Activated CD8-positive, alpha-beta memory T cell treated with anti-CD3 and anti-CD28 coated beads for 36 hours (primary cell): ENCODE measurements around the gene SLC33A1. TPM values are rescaled to one million over a fixed set of nuclear protein-coding genes. Genes with fewer than 3 reads are reported as not detected.
"Not testable (repeated sequence)": the region's sequence is repeated elsewhere in the genome, so short reads cannot be mapped to it uniquely, and the experiment has no call there.

Experiments
- CTCF ChIA-PET: fragments of 350-600 bp; sonication (Branson Sonifier 250); formaldehyde crosslinking; loops from one replicate; lab custom pipeline; 2021; ENCODE audit warnings: antibody characterized with exemption; lab: Charles Lee
- POLR2A ChIA-PET: fragments of 350-600 bp; sonication (Branson Sonifier 250); formaldehyde crosslinking; loops from one replicate; lab custom pipeline; 2021; ENCODE audit warnings: antibody characterized with exemption; lab: Charles Lee
- total RNA-seq, 2 experiments: library from RNA; stranded (reverse); gene quantifications; one replicate each; pipeline ENCODE4 v1.2.3, GENCODE V29; 2021

The SLC33A1 gene
- total RNA-seq: 10 to 100 TPM; 21.0 to 22.1 TPM

DNA sequence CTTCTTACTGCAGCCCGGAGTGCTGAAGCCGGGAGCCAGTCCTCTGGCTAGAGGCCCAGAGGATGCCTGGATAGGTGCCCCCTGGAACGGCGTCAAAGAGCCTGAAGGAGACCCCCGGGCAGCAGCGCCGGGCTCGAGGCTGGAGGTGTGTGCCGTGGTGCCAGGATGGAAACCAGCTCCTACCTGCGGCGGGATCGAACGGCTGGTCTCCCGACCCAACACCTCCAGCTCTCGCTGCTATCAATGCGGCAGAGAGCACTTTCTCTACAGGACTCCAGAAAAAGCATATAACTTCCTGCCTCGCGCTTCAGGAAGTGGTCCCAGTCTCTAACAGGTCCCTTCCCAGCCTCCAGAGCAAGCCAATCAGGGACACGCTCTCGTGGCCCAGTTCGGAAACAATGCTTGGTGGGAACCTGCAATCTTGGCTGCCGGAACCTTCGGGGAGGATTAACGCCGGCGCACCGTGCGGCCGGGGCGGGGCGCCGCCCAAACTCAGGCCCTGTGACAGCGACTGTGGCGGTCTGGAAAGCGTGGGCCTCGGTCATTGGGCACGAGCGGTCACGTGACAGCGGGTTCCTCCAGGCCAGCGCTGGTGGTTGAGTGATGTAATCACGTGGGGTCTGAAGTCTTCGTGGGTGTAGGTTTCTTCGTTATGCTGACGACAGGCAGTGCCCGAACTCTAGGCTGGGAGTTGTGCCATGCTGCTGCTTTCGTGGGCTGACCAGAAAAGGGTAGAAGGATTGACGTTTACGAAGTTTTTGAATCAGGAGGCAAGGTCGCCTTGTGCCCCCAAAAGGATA, at the start of gene SLC33A1:
Gene SLC33A1, minus strand, starts transcription at position 287 of the 800 bp plus-strand sequence. CDS start 430 bp downstream, outside the sequence.
- POLR2A ChIA-PET: interaction anchor here (1.2 to 3.0 kb wide), 4 partner anchors 8 to 49 kb away, joined by 3 to 22 read pairs (median 12); partner anchors contain the start of genes C3orf33 and GMPS
- CTCF ChIA-PET: interaction anchor here (1.7 to 2.1 kb wide), 3 partner anchors 11 to 49 kb away, joined by 4 to 13 read pairs (median 9); partner anchors contain the start of gene C3orf33

DNA sequence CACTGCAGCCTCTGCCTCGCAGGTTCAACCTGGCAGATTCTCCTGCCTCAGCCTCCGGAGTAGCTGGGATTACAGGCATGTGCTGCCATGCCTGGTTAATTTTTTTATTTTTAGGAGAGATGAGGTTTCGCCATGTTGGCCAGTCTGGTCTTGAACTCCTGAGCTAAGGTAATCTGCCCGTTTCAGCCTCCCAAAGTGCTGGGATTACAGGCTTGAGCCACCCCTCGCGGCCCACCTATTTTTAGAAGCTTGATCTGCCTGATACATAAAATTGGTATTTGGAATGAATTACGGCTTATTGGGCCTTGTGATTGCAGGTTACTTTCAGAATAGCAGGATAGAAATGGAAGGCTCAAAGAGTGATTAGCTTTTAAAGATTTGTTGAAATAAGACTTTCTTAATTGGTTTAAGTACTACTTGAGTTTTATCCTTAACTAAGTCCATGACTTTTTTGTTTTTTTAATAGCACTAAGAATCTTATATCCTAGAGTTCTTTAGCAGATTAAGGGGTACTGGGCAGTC, 41.2 kb upstream of the SLC33A1 start:
- CTCF ChIA-PET: interaction anchor here (1.0 kb wide), 1 partner anchor 99 kb away, joined by 3 read pairs; no protein-coding TSS in a partner anchor
- POLR2A ChIA-PET: interaction anchor here (1.4 kb wide), 1 partner anchor 42 kb away, joined by 3 read pairs; no protein-coding TSS in a partner anchor

DNA sequence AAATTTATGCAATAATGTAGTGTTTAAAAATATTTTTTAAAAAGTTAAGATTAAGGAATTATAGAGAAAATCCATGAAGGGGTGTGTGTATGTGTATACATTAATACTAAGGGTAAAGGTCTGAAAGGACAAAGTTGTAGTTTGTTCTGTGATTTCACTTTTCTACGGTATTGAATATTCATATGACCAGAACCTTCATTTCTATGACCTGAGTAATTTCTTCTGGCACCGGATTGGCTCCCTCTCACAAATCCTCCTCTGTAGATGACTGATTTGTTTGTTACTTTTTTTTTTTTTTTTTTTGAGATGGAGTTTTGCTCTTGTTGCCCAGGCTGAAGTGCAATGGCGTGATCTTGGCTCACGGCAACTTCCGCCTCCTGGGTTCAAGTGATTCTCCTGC, 37.1 kb upstream of the SLC33A1 start:
- POLR2A ChIA-PET: no interaction called here
- CTCF ChIA-PET: no interaction called here

DNA sequence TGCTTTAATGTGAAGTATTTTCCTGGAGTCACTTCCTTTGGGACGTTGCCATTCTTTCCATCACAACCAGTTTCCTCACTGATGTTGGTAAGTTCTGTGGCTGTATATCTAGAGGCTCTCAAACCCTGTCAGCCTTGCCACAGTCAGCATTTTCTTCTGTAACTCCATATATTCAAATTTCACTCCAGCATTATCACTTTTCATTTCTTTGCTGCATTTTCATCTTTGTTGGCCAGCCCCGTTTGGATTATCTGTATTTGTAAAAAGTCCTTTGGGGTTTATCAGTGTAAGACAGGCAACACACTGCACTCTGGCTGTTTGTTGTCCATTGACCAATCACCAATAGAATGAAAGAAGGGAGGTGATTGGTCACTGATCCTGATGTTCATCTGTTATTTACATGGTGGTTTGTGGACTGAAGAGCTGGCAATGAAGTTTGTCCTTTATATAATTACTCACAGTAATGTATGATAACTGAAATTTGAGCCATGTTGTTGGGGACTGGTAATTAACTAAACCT, 36.5 kb upstream of the SLC33A1 start:
- POLR2A ChIA-PET: no interaction called here
- CTCF ChIA-PET: no interaction called here

DNA sequence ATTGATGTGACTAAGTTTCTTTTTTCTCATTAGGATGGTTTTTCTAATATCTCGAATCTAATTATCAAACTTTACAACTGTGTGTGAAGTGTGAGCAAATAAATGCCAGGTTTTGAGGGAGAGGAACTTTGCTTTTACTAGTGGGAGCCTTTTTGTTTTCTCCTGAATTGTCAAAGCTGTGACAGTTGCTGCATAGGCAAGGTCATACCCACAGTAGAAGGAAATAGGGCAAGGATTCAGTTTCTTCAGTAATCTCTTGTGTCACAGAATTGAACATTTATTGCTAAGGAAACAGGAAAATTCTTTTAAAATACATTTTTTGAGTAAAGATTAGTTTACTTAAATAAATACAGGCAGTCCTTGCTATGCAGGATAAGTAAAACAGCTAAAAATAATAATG, 35.7 kb upstream of the SLC33A1 start:
- CTCF ChIA-PET: no interaction called here

DNA sequence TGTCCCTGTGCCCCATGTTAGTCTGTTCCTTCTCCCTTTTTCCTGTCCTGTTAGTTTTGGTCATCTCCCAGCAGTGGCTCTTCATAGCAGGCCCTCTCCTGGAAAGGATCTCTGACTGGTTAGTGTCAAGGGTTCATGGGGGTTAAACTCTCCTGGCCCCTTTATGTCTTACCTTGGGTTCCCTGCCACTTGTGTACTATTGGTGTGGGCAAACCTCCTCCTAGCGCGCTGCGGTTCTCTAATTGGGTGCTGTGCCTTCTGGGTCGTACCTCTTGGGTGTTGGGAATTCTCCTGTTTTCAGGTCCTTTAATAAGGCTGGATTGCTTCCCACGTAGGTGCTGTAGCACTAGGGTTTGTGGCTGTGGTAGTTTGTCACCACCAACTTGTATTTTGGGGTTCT, 35.0 kb upstream of the SLC33A1 start:
- CTCF ChIA-PET: interaction anchor here (1.1 kb wide), 1 partner anchor 83 kb away, joined by 3 read pairs; the partner anchor contains the start of gene C3orf33
- POLR2A ChIA-PET: no interaction called here

More for the DNA sequence above, 35.7 kb upstream of the SLC33A1 start:
- POLR2A ChIA-PET: no interaction called here

DNA sequence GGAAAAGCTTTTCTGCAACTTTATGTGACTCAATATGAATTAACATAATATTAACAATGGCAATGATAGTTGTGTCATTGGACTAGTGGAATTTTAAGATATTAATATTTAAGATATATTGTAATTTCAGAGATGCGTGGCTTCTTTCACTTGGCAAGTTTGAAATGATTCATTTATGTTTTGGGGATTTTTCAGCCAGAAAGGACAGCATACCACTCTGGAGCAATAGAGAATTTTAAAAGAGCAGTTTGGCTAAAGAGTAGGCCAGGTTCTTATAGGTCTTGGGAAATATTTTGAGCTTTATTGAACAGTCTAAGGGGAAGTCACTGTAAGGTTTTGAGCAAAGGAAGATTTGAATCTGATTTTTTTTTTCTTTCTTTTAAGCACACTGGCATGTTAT, 32.7 kb upstream of the SLC33A1 start:
- POLR2A ChIA-PET: no interaction called here
- CTCF ChIA-PET: no interaction called here

DNA sequence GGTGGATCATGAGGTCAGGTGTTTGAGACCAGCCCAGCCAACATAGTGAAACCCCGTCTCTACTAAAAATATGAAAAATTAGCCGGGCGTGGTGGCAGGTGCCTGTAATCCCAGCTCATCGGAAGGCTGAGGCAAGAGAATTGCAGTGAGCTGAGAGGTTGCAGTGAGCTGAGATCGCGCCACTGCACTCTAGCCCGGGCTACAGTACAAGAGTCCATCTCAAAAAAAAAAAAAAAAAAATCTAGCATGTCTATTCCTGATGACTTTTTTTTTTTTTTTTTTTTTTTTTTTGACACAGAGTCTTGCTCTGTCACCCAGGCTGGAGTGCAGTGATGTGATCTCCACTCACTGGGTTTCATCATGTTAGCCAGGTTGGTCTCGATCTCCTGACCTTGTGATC, 32.1 kb upstream of the SLC33A1 start:
- POLR2A ChIA-PET, CTCF ChIA-PET: not testable (repeated sequence)

DNA sequence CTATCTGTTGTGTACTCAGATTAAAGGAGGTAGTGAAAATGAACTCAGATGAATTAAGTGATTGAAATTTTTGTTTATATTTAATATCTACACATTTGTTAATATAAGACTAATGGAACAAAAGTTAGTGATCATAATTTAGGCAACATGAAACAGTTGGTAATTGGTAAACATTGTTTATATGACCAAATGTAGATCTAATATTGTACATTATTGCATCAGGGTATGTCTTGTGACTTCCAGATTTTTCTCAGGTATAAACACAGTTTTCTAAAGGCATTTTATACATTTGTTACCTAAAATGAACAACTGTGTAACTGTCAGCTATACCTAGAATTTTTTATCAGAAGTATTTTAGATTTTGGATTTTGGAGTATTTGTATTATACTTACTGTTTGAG, 31.1 kb upstream of the SLC33A1 start:
- POLR2A ChIA-PET: no interaction called here
- CTCF ChIA-PET: no interaction called here

DNA sequence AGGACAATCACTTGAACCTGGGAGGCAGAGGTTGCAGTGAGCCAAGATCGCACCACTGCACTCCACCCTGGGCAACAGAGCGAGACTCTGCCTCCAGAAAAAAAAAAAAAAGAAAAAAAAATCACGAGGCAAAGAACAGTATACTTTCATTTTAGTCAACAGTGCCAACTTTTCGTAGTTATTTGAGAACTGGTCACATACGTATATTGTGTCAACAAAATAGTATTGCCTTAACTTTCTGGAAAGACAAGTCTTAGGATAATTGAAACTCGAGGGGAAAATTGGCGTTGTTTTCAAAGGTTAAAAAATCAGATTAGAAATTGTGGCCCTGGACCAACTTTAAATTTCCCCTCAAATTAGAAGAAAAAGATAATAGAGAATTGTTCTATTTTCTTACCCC, 30.1 kb upstream of the SLC33A1 start:
- CTCF ChIA-PET: interaction anchor here (1.5 kb wide), 1 partner anchor 78 kb away, joined by 6 read pairs; the partner anchor contains the start of gene C3orf33
- POLR2A ChIA-PET: no interaction called here

DNA sequence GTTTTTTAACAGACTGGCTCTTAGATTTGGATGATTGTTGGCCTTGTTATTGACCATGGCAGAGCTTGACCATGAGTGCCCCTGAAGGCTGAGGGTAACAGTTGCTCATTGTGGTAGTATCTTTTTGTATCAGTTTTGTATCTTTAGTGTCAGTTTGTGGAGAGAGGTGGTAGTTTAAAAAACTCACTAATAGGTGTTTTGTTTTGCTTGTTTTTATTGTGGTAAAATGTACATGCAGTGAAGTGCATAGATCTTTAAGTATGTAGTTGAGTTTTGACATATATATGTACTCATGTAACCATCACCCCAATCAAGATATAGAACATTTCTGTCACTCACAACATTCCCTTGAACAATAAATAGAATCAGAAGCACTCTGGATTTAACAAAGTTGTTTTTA, 26.1 kb upstream of the SLC33A1 start:
- CTCF ChIA-PET: no interaction called here
- POLR2A ChIA-PET: no interaction called here

DNA sequence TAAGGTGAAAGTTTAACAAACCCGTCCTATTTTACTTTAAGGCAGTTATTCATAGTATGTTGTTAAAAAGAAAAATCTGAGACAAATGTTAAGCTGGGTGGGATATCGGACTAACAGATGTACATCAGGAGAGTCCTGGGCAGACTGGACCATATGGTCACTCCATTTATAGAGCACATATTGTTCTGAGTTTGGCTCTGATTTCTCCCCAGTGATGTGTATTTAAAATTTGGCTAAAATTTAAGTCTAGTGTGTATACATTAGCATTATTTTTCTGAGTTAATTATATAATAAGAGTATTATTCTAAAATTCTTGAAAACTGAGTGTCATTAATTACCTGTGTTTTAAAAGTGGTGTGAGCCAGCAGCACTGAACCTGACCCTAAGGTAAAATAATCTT, 22.3 kb upstream of the SLC33A1 start:
- CTCF ChIA-PET: interaction anchor here (0.6 kb wide), 1 partner anchor 61 kb away, joined by 4 read pairs; no protein-coding TSS in a partner anchor
- POLR2A ChIA-PET: no interaction called here

DNA sequence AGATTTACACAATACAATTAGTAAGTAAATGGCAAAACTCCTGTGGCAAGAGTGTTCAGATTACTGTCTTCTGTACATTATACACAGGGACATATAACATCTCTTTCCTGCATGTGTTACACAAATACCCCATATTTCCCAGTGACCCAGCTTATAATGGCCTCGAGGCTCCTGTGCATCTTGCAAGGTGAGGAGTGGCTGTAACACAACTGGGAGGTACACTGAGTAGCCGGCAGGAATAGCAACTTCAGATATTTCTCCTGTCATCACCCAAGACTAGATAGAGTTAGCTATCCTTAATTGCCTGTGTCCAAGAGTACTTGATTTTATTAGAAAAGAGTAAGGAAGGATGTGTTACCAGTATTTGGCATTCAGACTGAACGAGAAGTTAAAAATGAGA, 21.8 kb upstream of the SLC33A1 start:
- POLR2A ChIA-PET: no interaction called here
- CTCF ChIA-PET: no interaction called here

DNA sequence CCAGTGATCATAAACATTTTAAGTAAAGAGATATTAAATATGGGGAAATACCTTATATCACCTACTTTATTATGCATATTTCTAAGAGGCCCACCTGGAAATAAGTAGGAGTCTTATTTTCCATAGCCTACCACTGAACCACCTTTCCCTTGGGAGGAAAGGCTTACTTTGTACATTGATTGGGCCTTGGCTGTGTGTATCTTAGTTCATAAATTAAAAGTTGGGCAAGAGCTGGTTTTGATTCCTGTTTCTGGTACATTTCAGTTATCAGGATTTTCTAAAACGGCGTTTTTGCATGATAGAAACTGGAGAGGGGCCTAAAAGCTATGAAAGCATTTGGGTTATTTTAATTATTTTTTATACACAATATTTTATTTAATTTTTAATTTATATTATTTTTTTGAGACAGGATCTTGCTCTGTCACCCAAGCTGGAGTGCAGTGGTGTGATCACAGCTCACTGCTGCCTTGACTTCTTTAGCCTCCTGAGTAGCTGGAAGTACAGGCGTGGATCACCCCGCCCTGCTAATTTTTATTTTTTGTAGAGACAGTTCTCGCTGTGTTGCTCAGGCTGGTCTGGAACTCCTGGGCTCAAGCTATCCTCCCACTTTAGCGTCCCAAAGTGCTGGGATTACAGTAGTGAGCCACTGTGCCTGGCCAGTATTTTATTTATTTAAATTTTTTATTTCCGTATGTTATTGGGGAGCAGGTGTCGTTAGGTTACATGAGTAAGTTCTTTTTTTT, 18.8 kb upstream of the SLC33A1 start:
- POLR2A ChIA-PET: interaction anchor here (0.7 kb wide), 1 partner anchor 67 kb away, joined by 3 read pairs; the partner anchor contains the start of gene C3orf33
- CTCF ChIA-PET: interaction anchor here (1.8 kb wide), 1 partner anchor 67 kb away, joined by 5 read pairs; the partner anchor contains the start of gene C3orf33

DNA sequence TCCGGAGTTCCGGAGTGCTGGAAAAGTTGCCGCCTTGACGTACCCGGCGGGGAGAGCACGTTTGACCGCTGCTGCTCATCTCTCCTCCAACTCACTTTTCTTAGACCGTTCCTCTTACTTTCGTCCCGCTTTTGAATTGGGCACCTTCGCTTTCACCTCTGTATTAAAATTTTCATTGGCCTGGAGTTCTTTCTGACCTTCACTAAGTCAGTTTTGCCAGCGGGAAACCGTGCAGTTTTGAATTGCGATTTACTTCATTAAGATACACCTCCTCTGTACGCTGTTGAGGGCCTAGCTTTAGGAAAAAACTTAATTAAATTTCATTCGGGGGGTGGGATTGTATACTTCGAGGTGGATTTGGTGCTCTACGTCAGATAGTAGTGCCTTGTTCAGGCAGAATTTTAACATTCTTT, 17.5 kb upstream of the SLC33A1 start:
- ChIA-PET CTCF (interaction anchor here (1.3 to 3.8 kb wide), 3 partner anchors 9 to 66 kb away, joined by 4 to 26 read pairs (median 9); partner anchors contain the start of genes C3orf33 and SLC33A1), POLR2A (interaction anchor here (0.8 to 2.8 kb wide), 4 partner anchors 17 to 1289 kb away, joined by 3 to 22 read pairs (median 12); partner anchors contain the start of genes C3orf33 and SLC33A1)

DNA sequence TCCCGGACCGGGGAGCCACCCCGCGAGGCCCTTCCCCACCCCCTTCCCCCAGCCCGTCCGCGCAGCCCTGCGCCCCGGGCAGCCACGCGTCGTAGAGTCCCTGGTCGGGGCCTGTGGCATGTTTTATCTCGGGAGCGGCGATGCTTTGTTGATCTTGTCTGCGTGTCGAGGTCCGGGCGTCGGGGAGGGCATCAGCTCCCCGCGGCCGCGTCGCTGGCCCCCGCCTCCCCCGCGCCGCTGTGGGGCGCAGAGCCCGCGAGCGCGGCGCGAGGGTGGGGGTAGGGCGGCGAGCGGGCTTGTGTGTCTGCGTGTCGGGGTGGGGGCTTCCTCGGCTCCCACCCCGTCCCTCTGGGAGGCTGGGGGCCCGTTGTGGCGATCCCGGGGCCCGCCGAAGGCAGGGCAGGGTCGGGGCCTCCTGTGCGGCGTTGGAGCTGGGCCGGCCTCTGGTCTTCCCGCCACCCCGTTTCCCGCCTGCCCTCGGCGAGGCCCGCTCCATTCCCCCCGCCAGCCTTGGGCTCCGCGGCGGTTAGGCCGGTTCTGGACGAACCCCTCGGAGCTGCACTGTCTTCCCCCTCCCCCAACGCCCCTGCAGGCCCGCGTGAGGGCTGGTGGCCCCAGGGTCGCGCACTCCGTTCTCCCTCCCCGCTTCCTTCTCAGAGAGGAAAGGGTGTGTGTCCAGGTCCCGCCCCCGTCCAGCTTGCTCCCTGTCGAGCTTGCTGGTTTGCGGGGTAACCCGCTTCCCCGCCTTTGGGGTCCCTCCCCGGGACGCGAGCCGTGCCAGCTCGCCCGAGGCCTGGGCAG, 16.9 kb upstream of the SLC33A1 start:
- POLR2A ChIA-PET: interaction anchor here (0.8 to 2.8 kb wide), 4 partner anchors 17 to 1290 kb away, joined by 3 to 22 read pairs (median 12); partner anchors contain the start of genes C3orf33 and SLC33A1
- CTCF ChIA-PET: interaction anchor here (1.3 to 3.8 kb wide), 3 partner anchors 9 to 65 kb away, joined by 4 to 26 read pairs (median 9); partner anchors contain the start of genes C3orf33 and SLC33A1

DNA sequence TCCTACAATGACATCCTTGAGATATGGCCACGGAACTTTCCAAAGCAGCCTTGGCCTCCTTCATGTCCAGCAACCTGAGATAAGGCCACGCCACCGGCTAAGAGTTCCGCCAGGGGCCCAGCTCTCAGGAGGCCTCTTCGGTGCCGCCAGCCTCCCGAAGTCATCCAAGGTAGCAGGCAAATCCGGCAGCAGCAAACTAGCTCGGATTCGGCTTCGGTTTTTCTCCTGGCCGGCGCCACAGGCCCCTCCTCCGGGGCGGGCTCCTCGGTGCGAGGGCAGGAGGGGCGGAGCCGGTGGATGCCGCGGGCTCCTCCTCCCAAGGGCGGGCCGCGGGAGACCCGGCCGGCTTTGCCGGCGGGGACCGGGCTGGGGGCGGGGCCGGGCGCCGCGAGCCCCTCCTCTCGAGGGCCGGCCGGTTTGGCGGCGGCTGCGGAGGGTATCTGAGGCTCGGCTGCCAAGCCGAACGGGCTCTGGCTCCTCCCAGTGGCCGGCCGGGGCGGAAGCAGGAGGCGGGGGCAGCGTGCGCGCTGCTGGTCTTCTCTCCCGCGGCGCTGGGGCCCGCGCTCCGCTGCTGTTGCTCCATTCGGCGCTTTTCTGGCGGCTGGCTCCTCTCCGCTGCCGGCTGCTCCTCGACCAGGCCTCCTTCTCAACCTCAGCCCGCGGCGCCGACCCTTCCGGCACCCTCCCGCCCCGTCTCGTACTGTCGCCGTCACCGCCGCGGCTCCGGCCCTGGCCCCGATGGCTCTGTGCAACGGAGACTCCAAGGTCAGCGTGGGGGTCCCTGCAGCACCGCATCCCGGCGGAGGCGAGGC, 16.1 kb upstream of the SLC33A1 start, which contains the start of gene GMPS:
Gene GMPS, plus strand, starts transcription at position 518 of the 812 bp plus-strand sequence. Its CDS starts 221 bp downstream, at position 739.
- ChIA-PET CTCF (interaction anchor here (0.7 to 3.8 kb wide), 3 partner anchors 8 to 64 kb away, joined by 3 to 26 read pairs (median 4); partner anchors contain the start of gene C3orf33), POLR2A (interaction anchor here (1.2 to 2.8 kb wide), 3 partner anchors 17 to 1290 kb away, joined by 3 to 22 read pairs (median 20); partner anchors contain the start of genes C3orf33 and SLC33A1)
